GM23338 (cell line): ENCODE data around the gene COL4A2.

Source experiments
- EZH2 ChIP-seq: fragments of 200-600 bp; sonication (generic); IDR thresholded peaks from one replicate; pipeline ENCODE4 v1.8.0; 2017; ENCODE audit warnings: antibody characterized with exemption, mild to moderate bottlenecking, low read depth; ENCODE audit not compliant: unreplicated experiment
- EZH2phosphoT487 ChIP-seq: fragments of 200-600 bp; sonication (generic); IDR thresholded peaks from one replicate; pipeline ENCODE4 v1.8.1; 2018; ENCODE audit warnings: antibody characterized with exemption; ENCODE audit not compliant: unreplicated experiment
- POLR2AphosphoS5 ChIP-seq: IDR thresholded peaks from 2 replicates; pipeline ENCODE4 v1.6.1; 2016; ENCODE audit warnings: antibody characterized with exemption, low read depth
- ZNF331 ChIP-seq: fragments of 250-450 bp; sonication (Bioruptor Pico); IDR thresholded peaks from 2 replicates; pipeline ENCODE4 v1.5.0; 2020; ENCODE audit warnings: low read depth, mild to moderate bottlenecking, moderate library complexity
- TF ChIP-seq, protein P1 (sequence below), 2 experiments: fragments of 200-600 bp in 1 of 2; sonication (generic) in 1 of 2; conservative IDR thresholded peaks; 2 replicates each; pipeline versions ENCODE4 v1.5.1 to v1.6.1; 2016 to 2017; ENCODE audit warnings: antibody characterized with exemption in 2 of 2, low read depth in 2 of 2, mild to moderate bottlenecking in 2 of 2, moderate library complexity in 1 of 2
- TF ChIP-seq, protein P2 (sequence below): IDR thresholded peaks from one replicate; pipeline ENCODE4 v1.6.1; 2018; ENCODE audit warnings: antibody characterized with exemption; ENCODE audit not compliant: unreplicated experiment

DNA sequence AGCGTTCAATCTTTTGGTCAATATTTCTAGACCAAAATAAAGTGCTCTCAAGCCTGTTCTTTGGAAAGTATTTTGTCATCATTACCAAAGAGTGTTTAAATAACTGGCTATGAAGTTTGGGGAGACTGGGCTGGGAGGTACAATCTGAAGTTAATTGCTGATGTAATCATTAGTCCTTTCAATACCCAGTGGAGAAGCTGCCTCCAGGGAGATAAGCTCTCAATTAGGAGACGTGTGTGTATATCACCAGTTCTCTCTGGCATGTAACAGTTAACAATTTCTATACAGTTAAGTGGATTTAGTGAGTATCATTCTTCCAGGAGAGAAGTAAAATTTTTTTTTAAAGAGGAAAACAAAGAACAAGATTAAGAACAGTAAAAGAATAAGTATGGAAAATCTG lies 1.5 kb upstream of the COL4A2 start:
- TF ChIP-seq, protein P1, sequence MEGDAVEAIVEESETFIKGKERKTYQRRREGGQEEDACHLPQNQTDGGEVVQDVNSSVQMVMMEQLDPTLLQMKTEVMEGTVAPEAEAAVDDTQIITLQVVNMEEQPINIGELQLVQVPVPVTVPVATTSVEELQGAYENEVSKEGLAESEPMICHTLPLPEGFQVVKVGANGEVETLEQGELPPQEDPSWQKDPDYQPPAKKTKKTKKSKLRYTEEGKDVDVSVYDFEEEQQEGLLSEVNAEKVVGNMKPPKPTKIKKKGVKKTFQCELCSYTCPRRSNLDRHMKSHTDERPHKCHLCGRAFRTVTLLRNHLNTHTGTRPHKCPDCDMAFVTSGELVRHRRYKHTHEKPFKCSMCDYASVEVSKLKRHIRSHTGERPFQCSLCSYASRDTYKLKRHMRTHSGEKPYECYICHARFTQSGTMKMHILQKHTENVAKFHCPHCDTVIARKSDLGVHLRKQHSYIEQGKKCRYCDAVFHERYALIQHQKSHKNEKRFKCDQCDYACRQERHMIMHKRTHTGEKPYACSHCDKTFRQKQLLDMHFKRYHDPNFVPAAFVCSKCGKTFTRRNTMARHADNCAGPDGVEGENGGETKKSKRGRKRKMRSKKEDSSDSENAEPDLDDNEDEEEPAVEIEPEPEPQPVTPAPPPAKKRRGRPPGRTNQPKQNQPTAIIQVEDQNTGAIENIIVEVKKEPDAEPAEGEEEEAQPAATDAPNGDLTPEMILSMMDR (conservative IDR thresholded peaks at IDR 0.05; ENCODE audit: low read depth in 2 of 2): no peak
- TF ChIP-seq EZH2phosphoT487 (no peak), POLR2AphosphoS5 (no peak), ZNF331 (CRISPR knock-in tag) (no peak), EZH2 (no peak)
- TF ChIP-seq, protein P2, sequence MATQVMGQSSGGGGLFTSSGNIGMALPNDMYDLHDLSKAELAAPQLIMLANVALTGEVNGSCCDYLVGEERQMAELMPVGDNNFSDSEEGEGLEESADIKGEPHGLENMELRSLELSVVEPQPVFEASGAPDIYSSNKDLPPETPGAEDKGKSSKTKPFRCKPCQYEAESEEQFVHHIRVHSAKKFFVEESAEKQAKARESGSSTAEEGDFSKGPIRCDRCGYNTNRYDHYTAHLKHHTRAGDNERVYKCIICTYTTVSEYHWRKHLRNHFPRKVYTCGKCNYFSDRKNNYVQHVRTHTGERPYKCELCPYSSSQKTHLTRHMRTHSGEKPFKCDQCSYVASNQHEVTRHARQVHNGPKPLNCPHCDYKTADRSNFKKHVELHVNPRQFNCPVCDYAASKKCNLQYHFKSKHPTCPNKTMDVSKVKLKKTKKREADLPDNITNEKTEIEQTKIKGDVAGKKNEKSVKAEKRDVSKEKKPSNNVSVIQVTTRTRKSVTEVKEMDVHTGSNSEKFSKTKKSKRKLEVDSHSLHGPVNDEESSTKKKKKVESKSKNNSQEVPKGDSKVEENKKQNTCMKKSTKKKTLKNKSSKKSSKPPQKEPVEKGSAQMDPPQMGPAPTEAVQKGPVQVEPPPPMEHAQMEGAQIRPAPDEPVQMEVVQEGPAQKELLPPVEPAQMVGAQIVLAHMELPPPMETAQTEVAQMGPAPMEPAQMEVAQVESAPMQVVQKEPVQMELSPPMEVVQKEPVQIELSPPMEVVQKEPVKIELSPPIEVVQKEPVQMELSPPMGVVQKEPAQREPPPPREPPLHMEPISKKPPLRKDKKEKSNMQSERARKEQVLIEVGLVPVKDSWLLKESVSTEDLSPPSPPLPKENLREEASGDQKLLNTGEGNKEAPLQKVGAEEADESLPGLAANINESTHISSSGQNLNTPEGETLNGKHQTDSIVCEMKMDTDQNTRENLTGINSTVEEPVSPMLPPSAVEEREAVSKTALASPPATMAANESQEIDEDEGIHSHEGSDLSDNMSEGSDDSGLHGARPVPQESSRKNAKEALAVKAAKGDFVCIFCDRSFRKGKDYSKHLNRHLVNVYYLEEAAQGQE: no peak
